CD4-positive, alpha-beta T cell treated with Interleukin-1 beta for 1 hour (primary cell): ENCODE measurements around the gene OR51T1.
"Not testable (repeated sequence)": the region's sequence is repeated elsewhere in the genome, so short reads cannot be mapped to it uniquely, and the experiment has no call there.

ENCODE experiments used
- DNase-seq, 2 donors: peaks; one replicate each; pipeline ENCODE4 v3.0.0-alpha.2; 2020 to 2022

Gene OR51T1

GRCh38 chr11:4881860-4882500 is at the start of gene OR51T1:
Gene OR51T1, plus strand, starts transcription at chr11:4881900. Its CDS starts 0 bp downstream, at chr11:4881900.
- no peak for DNase-seq

- no peak for DNase-seq
Measured at GRCh38 chr11:4839851-4840549, 41.7 kb upstream of the OR51T1 start.

- no peak for DNase-seq
Measured at GRCh38 chr11:4848908-4849532, 32.7 kb upstream of the OR51T1 start, which contains the start of gene OR51S1. Gene OR51S1, minus strand, starts transcription at chr11:4849208. Its CDS starts 0 bp downstream, at chr11:4849208.

- DNase-seq: no peak
Measured at GRCh38 chr11:4851033-4851432, 30.7 kb upstream of the OR51T1 start.

GRCh38 chr11:4854286-4854685 is 27.4 kb upstream of the OR51T1 start:
- DNase-seq: not testable (repeated sequence)

GRCh38 chr11:4862447-4863236 is 19.1 kb upstream of the OR51T1 start:
- no peak for DNase-seq

- no peak for DNase-seq
Measured at GRCh38 chr11:4863876-4864275, 17.8 kb upstream of the OR51T1 start.

GRCh38 chr11:4865855-4866254 is 15.8 kb upstream of the OR51T1 start:
- DNase-seq: no peak

GRCh38 chr11:4881188-4881587 is 512 bp upstream of the OR51T1 start:
- no peak for DNase-seq

GRCh38 chr11:4882543-4882942 is 843 bp downstream of the OR51T1 start:
- DNase-seq: no peak

- DNase-seq: no peak
Measured at GRCh38 chr11:4884361-4884760, 2.7 kb downstream of the OR51T1 start.

- no peak for DNase-seq
Measured at GRCh38 chr11:4886186-4886585, 4.5 kb downstream of the OR51T1 start.

GRCh38 chr11:4887591-4887990 is 5.9 kb downstream of the OR51T1 start:
- no peak for DNase-seq

- no peak for DNase-seq
Measured at GRCh38 chr11:4890279-4890678, 8.6 kb downstream of the OR51T1 start.

- no peak for DNase-seq
Measured at GRCh38 chr11:4891996-4892640, 10.4 kb downstream of the OR51T1 start.

GRCh38 chr11:4903484-4903883 is 21.8 kb downstream of the OR51T1 start, which contains the start of gene OR51A7:
Gene OR51A7, plus strand, starts transcription at chr11:4903783. Its CDS starts 3,587 bp downstream, at chr11:4907370.
- DNase-seq: no peak

GRCh38 chr11:4916581-4916980 is 34.9 kb downstream of the OR51T1 start:
- DNase-seq: no peak

- no peak for DNase-seq
Measured at GRCh38 chr11:4919250-4919649, 37.5 kb downstream of the OR51T1 start, which contains the start of gene OR51G2. Gene OR51G2, minus strand, starts transcription at chr11:4919350. Its CDS starts 3,687 bp downstream, at chr11:4915663.

- no peak for DNase-seq
Measured at GRCh38 chr11:4921796-4922195, 40.1 kb downstream of the OR51T1 start.

- DNase-seq: no peak
Measured at GRCh38 chr11:4922304-4922703, 40.6 kb downstream of the OR51T1 start.

GRCh38 chr11:4924239-4924638 is 42.5 kb downstream of the OR51T1 start, which contains the start of gene OR51G1:
Gene OR51G1, minus strand, starts transcription at chr11:4924339. Its CDS starts 0 bp downstream, at chr11:4924339.
- no peak for DNase-seq

GRCh38 chr11:4926608-4927007 is 44.9 kb downstream of the OR51T1 start:
- DNase-seq: no peak
